HG03457 (cell line): ENCODE data around the gene SOBP.

ENCODE experiments used
- ATAC-seq: cut with Tn5 transposase; IDR thresholded peaks from one replicate; pipeline ENCODE4 v1.9.1; 2021; ENCODE audit warnings: moderate number of reproducible peaks; ENCODE audit not compliant: unreplicated experiment

Gene SOBP

DNA sequence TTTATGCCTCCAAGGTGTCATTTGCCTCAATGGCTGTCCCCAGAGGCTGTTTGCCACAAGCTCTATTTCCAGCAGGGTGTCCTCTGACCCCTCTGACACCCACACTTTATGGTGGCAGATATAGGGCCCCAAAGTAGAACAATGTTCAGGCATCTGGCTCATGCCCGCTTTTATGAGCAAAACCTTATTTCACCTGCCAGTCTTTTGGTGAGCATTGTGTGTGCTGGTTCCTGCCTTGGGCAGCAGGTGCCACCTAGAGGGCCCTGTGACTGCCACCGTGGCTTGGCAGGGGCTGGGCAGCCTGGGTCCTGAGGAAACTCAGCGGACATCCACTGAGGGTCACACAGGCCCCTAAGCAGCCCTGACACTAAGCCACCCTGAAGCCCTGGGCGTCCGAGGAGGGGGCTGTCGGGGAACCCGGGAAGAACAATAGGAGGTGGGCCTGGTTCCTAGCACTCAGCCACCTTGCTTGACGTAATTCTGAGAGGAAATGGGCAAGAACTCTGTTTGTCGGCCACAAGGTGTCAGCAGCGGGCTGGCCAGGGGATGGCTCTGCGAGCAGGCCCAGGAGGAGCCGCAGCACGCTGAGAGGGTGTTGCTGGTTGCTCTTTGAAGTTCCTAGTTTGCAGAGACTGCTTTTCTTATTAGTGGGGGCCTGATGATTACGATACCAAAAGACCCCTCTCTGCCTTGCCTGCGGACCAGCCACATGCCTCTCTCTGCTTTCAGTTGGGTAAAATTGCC lies 185.2 kb downstream of the SOBP start:
- peak; percentile 50 for ATAC-seq

DNA sequence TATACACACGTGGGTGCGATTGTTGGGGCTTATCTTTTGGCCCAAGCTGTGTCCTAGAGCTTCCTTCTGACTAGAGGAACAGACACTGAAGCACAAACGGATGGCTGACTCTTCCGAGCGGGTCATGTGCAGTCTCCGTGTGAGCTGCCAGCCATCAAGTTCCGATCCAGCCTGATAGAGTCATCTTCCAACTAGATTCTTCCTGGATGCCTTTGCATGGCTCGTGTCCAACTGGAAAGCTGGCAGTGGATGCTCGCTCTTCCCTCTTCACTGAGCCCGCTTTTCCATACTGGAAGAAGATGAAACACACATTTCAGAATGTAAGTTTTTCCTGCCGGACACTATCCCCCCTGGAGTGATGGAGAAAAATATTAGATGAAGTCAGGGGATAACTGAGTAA lies 186.1 kb downstream of the SOBP start:
- ATAC-seq, result no peak

DNA sequence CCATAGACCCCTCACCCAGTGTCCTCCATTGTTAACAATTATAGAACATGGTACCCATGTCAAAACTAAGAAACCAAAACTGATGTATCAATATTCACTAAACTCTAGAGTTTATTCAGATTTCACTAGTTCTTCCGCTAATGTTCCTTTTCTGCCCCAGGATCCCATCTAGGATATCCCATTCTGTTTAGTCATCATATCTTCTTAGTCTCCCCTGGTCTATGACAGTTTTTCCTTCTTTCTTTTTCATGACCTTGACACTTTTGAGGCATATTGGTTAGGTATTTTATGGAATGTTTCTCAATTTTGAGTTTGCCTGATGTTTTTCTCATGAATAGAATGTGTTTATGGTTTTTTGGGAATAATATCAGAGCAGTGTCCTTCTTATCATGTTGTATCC lies 187.5 kb downstream of the SOBP start:
- no peak for ATAC-seq

DNA sequence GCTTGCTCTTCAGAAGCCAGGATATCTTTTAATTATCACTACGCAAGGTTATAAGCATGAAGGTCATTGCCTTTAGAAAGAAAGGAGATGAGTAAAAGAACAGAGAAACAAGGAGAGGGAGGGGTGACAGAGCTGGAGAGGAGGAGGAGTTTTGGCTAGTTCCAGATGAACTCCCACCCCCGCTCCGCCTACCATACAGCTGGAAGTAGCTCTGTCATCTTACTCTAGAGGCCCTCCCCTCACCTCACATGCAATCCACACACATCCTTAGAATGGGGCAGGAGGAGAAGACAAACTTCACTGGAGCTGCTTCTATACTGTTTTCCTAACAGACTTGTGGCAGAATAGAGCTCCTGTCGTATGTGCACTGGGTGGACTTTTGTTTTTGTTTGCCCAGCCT lies 189.5 kb downstream of the SOBP start:
- no peak for ATAC-seq

DNA sequence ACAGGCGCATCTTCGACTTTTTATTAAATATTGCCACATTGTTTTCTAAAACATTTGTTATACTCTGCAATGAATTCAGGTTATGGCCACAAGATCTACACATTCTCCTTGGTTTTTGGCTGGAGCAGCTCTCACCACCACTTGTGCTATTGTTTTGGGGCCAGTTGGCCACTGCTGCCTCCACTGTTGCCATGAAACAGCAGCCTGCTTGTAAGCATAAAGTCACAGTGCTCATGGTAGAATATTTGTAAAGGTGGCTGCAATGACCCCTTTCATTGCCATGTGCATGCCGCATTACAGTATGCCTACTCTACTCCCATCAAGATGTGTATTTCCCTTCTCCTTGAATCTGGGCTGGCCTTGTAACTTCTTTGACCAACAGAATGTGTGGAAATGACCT lies 192.8 kb downstream of the SOBP start:
- no peak for ATAC-seq

DNA sequence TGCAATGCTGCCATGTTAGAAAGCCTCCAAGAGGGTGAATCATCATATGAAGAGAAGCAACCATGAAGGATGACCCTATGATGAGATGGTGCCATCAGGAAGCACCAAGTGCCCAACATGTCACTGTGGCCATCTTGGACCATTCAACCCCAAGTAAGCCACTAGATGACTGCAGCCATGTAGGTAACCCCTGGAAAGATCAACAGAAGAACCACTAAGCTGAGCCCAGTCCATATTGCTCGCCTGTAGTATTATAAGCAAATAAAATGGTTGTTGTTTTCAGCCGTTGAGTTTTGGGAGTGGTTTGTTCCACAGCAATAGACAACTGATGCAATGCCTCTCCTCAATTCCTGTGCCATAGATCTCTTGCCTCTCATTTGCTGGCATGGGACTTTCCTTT lies 193.3 kb downstream of the SOBP start:
- ATAC-seq, result no peak

DNA sequence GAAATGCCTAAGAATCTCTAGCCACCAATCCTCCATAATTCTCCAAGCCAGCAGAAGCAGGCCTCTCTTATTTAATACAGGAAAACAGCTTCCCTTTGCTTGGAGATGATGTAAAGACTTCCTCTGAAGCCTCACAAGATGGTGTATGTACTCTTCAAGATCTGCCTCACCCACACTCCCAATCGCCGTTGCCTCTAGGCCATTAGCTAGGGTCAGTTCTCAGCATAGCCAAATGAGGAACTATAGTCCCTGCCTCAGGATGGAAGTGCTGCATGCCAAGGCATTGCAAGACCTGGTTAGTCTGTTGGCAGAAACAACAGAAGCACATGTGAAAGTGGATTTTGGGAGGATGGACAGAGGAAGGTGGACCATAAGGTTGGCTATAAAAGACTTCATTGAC lies 195.1 kb downstream of the SOBP start:
- no peak for ATAC-seq

DNA sequence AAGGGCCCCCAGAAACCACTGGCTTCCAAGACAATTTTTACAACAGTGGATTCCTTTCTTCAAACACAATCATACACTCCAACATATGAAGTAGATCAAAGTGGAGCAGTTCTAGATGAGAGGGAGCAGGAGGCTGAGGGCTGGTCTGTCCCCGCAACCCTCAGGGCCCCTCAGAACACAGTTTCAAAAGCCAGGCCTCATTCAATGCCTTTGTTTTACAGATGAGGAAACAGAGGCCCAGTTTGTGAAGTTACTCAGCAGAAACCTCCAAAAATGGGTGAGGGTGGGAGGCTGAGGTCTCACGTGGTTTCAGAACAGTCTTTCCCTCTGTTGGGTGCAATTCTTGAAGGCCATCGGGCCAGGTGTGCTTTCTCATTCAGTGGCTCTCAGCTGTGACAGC lies 199.3 kb downstream of the SOBP start:
- no peak for ATAC-seq

DNA sequence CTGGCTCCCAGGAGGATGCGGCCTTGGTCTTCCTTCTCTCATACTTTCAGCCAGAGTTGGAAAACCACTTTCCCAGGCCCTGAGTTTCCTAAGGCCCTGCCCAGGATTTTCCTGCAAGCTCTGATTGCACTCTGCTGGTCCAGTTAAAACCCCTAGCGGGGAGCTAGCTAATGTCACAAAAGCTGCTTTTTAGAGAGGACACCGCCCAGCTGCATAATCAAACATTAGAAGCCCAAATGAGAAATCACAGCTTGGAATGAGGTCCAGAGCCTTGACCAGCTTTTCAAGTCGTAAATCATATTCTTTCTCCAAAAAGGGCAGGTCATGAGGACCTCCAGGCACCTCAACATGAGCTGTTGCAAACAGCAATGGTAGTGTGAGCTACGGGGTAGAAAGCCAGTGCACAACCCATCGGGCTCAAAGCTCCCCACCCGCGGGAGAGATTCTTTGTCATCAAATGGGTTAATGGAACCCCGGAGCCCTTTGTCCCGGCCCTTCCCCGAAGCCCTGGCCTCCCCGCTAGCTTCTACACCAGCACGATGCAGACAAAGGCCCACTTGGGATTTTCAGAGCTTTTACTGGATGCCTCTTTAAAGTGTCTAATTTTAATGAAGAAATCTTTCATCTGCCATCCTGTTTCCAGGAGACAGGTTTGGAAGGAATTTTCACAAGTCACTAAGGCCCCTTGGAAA lies 200.2 kb downstream of the SOBP start:
- ATAC-seq, result no peak

DNA sequence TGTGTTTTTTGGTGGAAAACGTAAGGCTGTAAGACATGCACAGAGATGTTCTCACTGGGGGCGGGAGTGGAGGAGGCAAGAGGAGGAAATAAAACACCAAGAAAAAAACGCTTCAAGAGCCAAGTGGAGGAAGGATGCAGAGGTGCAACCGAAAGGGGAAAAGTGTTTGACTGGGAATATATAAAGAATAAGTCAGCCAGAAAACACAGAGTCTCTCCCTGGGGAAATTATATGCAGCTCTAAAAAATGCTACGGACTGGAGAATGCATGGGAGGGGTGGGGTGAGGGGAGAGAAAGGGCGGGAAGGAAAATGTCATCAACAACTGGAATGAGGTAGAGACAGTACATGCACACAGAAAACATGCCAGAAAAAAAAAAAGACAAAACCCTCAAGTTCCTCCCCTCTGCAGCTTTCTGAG lies 200.7 kb downstream of the SOBP start:
- ATAC-seq, result no peak

DNA sequence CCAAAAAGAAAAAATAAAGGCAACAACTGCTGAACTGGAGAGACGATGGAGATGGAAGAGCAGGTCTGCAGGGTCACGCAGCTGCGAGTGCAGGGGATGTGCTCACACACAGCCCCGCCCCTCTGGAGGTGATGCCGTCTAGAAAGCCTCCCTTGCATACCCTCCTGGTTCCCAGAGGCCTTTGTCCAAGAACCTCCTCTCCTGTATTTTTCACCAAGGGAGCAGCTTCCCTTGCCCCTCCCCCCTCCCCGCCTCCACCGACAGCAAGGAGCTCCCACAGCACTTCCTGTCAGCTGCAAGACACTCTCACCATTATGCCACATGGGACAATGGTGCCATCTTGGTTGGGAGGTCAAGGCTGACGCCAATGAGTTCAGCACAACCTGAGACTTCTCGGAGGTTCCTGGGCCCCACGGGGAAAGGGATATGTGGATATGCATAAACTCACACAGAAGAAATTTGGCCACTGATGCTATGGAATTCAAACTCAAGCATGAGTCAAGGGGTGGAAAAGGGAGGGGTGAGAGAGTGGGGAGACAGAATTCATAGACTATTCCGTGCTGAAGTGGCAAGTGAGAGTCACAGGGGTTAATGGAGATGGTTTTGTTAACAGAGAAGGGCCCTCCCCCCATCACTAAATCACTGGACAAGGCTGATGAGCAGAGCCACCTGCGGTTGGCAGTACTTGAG lies 201.3 kb downstream of the SOBP start:
- no peak for ATAC-seq

DNA sequence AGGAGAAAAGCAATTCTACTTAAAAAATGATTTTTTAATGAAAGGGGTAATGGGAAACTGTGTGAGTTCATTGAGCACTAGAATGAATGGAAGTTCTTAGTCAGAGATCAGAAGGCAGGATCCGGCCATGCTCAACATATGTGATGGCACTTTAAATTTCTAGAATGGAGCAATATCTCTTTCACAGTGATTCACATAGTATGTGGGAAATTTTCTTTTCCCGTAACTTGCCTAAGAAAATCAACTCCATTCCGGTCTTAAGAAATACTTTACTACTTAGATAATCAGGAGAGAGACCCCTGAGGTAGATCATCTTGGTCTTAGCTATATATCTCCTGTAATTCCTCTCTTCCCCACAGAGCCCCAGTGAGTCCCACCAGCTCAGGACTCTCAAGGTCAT lies 202.4 kb downstream of the SOBP start:
- no peak for ATAC-seq

DNA sequence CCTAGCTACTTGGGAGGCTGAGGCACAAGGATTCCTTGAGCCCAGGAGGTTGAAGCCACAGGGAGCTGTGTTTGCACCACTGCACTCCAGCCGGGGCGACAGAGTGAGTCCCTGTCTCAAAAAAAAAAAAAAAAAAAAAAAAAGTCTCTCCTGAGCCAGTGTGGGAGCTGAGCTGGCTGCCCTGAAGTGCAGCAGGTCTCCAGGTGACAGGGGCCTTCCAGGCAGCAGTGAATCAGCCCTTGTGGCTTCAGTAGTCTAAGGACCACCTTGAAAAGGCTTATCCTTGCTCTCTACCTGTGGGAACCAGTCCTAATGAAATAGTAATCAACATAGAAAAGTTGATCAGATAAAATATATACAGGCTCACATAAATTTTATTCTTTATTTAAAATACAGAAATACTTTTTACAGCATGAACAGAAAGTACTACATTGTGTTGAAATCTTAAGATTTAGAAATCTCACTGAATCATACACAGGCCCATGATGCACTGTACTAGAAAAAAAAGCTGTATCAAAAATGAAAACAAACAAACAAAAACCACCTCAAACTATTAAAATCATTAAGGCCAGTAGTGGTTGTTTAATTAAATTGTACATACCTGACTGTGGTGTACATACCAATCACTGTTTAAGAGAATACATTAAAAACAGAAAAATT lies 205.3 kb downstream of the SOBP start:
- ATAC-seq, result no peak

DNA sequence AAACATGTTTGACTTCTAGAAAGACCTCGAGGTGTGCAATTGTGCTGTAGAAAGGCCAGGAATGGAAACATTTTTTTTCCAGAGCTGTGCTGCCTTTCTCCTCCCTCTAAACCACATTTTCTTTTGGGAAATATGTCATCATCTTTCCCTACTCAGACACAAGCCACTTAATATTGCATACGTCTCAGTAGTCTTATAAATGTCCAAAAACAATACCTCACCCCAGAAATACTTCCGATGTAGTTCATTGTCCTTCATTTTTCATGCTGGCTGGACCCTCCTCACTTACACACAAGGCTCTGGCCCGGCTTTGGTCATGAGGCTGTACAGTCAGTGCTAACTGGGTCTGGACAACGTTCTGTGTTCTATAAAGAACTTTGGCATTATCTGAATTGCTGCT lies 207.8 kb downstream of the SOBP start:
- ATAC-seq, result no peak

DNA sequence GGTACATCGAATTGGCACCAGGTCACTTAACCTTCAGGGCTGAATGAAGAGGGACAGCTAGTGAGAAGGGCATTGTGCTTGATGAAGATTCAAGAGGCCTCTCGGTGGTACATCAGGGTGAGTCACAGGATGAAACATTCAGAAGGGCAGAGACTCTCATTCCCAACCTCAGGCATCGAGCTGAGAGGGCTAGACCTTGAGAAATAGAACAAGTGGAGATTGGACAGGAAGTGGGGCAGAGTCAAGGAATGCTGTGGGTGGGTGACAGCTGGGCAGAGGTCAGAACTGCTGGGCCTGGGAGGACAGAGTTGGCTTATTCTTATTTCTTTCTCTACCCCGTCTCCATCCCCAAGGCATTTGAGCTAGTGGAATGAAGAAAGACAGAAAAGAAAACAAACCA lies 208.2 kb downstream of the SOBP start:
- ATAC-seq, result no peak

DNA sequence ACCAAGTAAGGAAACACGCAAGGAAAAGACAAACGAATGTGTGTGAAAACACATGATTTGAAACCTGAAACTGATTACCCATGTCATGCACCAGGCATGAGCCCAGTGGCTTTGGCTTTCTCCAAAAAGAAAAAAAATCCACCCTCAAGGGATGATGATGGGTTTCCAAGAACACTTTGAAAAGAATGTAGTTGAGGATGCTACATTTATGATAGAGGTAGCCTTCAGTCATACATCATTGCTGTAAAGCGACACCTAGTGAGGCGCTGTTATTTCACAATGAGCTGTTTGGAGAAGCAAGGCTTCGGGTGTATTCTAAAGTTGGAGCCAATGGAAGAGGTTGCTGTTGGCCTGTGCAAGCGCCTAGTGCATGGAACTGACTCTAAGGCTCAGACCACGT lies 209.3 kb downstream of the SOBP start:
- no peak for ATAC-seq

DNA sequence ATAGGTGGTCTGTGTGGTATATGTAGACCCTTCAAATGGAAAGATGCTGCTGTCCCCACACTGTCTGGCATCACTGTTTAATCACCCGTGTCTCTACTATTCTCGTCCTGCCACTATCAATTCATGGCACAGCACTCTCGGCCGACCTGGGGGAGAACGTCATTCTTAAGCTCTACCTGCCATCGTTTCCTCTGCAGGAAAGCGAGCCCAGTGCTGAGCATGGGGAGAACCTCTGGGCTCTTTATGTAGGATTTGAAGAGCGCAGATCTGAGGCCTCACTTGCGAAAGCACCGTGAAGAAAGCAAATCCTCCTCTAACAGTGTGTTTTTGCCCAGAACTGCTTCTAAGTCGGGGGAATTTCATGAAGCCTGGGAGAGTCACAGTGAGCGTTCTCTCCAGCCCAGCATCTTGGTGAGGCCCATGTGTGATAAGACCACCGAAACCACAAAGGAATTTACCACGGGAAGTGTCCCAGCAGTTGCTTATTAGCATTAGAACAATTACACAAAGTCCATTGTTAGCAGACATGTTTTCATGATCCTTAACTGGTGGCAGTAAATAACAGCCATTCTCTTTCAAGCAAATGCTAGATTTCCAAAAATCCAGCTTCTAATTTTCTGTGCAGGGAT lies 209.9 kb downstream of the SOBP start:
- no peak for ATAC-seq

DNA sequence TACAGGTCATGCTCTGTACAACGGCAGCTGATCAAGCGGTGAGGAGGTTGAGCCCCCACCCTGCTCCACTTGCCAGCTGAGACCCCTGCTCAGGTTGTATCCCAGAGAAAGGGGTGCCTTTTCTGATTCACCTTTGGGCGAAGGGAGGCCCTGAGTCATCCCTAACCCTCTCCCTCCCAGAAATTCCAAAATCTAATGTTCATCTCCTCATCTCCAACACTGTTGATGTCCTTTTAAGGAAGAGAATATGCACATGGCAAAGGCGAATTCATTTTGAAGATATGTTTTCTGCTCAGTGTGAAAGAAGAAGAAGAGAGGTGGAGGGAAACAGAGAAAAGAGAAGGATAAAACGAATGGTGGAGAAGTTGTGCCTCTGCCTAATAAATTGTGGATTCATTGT lies 213.7 kb downstream of the SOBP start:
- ATAC-seq, result no peak

DNA sequence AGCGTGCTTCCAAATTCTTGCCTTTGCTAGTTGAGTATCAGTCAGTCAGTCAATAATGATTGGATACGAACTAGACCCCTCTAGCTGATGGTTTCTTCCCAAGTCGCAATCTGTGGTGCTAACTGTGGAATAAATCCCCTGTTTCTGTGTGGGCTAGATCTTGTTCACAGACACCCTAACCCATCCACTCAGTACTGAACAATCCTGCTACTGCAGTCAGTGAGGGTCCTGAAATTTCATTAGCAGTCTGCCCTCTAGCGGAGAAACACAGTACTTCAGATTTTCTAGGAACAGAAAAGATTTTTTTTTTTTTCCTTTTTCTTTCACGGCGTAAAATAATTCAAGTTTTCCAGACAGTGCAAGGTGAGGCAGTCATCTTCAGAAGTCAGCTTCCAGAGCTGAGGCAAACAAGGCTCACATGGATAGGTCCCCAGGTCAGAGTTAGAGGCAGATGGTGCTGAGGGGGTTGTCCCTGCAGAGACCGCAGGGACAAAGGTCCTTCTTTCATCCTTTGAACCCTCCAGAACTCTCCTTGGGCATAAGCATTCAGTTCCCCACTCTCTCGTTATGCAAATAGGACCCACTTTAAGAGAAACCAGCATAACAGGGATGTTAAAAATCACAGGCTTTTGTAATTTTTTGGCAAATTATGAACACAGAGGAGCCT lies 214.6 kb downstream of the SOBP start:
- ATAC-seq, result no peak

DNA sequence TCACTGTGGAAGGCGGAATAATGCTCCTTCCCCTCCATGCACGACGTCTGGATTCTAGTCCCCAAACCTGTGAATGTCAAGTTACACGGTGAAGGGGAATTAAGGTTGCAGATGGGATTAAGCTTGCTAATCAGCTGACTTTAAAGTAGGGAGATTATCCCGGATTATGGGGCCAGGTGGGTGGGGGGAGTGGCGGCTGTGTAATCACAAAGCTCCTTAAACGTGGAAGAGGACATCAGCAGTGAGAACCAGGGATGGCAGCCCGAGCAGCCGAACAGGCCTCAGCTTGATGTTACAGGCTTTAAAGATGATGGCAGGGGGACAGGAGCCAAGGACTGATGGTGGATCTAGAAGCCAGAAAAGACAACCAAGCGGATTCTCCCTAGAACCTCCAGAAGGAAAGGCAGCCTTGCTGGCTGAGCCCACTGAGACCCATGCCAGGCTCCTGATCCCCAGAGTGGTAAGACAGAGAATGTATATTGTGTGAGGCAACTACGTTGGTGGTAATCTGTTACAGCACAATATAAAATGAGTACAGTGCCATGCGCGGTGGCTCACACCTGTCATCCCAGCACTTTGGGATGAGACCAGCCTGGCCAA lies 216.7 kb downstream of the SOBP start:
- ATAC-seq, result no peak
